ENCODE results near the gene FSTL3.
"Not testable (repeated sequence)": the region's sequence is repeated elsewhere in the genome, so short reads cannot be mapped to it uniquely, and the experiment has no call there.

The FSTL3 gene

DNA sequence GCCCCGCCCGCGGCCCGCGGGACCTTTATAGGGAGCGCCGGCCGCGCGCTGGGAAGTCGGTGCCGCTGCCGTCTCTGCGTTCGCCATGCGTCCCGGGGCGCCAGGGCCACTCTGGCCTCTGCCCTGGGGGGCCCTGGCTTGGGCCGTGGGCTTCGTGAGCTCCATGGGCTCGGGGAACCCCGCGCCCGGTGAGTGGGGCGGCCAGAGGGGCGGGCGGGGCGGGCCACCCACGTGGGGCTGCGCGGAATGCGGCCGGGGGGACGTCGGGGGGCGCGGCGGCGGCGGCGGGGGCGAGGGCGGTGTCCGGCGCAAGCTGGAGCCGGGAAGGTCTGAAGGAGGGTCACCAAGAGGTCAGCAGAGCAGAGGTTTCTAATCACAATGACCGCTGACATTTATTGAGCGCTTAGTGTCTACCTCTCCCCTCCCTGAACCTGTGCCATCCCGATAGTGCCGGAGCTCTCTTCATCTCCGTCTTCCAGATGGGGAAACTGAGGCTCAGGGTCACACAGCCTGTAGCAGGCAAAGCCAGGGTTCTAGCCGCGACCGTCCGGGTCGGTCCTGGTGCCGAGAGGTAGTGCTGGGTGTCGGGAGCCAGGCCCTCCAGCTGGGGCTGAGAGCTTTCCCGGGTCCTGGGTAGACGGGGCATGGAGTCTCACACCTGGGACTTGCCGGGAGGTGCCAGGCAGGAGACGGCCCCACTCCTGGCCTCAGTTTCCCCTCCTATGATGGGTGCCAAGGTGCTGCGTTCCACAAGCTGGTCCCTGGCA lies at the start of gene FSTL3:
Gene FSTL3, plus strand, starts transcription at position 54 of the 767 bp plus-strand sequence. Its CDS starts 32 bp downstream, at position 86.
- DNase-seq = no peak

DNA sequence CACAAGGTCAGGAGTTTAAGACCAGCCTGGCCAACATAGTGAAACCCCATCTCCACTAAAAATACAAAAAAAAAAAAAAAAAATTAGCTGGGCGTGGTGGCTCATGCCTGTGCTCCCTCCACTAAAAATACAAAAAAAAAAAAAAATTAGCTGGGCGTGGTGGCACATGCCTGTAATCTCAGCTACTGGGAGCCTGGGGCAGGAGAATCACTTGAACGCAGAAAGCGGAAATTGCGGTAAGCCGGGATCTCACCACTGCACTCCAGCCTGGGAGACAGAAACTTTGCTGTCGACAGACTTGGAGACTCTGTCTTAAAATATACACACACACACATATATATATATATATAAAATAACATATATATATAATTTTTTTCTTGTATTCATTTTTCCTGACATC lies 49.6 kb upstream of the FSTL3 start:
- DNase-seq = not testable (repeated sequence)

DNA sequence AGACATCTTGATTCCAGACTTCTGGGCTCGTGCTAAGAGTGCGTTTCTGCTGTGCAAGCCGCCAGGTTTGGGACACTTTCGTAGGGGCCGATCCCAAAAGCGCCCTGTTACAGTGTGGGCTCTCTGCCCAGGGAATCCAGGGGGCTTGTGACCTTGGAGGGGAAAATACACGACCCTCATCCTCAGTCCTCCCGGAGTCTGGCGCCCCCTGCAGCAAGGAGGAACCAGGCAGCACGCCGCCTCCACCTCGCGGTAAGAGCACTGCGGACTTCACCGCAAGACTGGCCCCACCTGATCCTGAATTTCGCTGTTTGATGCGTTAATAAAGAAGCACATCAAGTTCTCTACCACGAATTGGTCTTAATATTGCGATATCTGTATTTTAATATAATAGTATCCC lies 48.0 kb upstream of the FSTL3 start:
- DNase-seq = peak; percentile 8

DNA sequence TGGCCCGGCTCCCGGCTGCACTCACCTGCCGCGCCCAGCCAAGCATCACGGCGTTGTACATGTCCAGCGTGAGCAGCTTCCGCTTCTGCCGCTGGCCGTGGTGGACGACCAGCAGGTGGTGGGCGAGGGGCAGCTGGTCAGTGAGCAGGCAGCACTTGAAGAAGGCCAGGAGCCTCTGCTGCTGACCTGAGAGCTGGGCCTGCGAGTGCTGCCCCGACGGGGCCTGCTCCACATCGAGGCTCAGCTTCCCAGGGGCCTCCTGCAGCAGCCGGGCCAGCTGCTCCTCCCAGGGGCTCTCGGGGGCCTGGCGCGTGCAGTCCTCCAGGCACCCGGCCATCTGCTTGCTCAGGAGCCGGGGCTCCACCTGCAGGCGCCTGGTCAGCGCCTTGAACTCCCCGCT lies 46.7 kb upstream of the FSTL3 start:
- DNase-seq = not testable (repeated sequence)

DNA sequence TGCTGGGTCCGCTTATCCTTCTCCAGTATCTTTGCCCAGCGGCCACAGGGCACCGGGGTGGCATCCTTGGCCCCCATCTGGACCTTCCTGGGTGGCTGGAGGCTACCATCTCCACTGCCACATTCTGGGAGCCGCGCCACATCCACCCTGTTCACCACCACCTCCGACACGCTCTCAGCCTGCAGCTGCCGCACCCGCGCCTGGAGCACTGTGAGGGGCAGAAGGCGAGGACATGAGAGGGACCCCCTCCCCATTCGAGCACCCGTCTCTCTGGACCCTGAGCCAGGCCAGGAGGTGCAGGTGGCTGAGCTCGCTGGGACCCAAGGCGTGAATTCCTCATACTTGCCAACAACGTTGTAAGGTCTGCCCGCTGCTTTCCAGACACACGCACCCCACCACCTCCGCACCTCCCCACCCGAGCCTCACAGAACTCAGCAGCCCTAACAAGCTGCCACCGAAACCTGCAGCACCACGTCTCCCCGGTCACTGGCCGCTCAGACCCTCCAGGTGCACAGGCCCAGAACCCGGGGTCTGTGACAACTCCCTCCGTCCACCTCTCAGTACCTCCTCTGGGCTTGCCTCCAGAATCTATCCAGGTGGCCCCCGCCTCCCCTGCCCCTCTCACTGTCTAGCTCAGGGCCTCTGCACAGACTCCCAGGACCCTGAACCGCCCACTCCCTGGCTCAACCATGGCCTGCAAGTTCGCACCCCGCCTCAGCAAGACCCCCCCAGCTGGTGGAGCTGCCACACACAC lies 46.1 kb upstream of the FSTL3 start:
- DNase-seq = no peak

DNA sequence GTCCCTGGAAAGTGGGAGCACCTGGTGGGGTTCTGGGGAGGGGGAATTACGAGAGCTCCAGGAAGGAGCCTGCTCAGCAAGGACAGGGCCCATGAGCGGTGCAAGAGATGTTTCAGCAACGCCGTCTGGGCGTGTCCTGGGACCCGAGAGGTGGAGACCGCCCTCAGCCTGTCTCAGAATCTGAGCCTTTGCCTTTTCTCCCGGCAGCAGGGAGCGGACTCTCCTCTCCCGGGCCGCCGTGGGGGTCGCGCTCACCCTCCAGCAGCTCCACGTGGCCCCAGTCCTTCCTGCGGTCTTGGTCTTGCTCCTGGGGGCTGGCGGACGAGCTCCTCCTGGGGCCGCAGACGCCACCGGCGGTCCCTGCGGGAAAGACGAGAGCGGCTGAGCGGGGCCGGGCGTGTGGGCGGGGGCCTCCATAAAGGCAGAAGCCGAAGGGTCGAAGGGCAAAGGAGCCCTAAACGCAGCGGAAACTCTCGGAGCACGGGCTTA lies 43.6 kb upstream of the FSTL3 start:
- peak; percentile 72 for DNase-seq

DNA sequence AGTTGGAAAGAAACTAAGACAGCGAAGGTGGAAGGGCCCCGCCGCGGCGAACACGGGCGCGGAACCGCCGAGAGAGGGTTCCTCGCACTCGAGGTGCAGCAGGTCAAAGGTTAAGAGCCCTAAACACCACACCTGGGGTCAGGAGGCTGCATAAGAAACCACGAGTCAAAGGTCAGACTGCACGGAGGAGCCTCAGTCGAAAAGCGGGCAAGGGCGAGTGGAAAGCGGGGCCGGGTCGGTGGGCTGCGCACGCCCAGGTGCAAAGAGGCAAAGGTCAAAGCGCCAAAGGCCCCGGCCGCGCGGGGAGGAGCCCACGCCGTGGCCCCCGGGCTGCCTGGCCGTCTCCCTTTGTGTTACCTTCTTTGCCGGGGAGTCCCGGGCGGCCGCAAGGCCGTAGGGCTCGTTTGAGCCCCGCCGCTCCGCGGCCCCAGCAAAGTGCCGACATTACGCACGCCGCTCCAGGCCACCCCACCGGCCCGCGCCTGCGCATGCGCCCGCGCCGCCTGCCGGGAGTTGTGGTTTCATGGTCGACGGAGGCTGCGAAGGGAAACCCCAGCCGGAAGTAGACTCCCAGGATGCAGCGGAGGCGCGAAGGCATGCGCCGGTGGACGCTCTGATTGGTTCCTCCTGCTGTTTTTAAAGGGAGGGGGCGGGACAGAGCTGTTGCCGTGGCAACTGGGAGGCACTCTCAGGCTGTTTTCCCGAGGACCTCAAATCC lies 43.0 kb upstream of the FSTL3 start, which contains the start of gene POLRMT:
Gene POLRMT, minus strand, starts transcription at position 470 of the 718 bp plus-strand sequence. Its CDS starts 25 bp downstream, at position 445.
- peak; percentile 100 for DNase-seq

DNA sequence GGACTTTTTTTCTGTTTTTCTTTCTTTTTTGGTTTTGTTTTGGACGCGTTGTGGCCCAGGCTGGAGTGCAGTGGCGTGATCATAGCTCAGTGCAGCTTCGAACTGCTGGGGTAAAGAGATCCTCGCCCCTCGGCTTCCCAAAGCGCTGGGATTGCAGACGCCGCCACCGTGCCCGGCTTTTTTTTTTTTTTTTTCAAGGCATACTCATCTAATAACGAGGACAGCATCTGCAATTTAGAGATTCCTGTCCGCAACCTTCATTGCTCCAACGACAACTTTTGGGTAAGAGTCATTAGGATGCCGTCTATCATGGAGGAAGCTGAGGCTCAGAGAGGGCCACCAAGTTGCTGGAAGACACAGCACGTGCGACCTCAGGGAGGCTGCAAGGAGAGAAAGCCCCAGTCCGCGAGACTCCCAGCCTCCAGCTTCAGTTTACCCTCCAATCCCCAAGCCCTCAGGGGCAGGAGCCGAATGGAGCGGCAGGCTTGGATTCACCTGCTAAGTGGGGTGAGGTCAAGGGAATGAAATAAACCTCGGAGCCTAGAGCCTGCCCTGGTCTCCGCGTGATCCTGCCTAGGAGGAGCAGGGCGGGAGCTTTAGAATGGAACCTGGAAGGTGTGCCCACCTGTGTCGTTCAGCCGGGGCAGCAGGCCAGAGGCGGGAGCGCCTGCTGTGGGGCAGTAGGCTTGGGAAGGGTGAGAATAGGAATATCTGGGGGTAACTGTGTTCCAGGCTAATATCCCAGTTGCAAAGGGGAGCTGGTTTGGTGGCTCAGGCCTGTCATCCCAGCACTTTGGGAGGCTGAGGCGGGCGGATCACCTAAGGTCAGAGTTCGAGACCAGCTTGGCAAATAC lies 42.2 kb upstream of the FSTL3 start:
- DNase-seq = no peak

DNA sequence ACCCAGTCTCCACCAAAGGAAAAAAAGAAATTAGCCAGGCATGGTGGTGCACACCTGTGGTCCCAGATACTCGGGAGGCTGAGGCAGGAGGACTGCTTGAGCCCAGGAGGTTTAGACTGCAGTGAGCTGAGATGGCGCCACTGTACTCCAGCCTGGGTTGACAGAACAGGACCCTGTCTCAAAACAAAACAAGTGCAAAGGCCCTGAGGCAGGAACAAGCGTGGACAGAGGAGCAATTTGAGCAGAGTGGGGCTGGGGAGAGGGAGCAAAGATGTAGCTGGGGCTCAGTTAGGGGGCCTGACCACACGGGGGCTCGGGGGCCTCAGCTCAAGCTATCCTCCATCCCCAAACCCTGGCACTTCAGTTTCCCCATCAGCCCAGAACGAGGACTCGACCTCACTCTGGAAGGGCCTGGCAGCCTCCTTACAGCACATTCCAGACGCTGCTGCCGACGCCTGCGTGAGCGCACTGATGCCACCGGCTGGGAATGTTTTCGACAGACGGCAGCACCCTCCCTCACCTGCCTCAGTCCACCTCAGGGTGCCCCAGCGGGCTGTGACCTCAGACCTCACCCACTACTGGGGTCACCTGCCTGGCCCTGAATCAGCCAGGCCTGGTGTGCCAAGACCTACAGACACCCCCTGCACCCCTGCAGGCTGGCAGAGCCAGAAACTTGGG lies 41.1 kb upstream of the FSTL3 start:
- no peak for DNase-seq

DNA sequence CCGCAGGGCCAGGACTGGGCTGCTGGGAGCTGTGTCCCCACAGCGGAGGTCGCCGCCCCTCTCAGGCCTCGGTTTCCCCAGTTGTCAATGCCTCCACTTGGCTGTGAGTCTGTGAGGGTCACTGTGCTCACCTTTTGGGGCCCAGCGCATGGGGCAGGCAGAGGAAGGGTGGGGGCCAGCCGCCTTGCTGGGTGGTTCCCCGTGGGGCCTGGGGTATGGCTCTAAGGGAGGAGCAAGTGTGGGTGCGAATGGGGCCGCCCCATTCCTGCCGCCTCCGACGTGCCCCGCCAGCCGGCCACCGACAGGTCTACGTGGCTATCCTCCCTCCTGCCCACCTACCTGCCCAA lies 37.3 kb upstream of the FSTL3 start:
- no peak for DNase-seq

DNA sequence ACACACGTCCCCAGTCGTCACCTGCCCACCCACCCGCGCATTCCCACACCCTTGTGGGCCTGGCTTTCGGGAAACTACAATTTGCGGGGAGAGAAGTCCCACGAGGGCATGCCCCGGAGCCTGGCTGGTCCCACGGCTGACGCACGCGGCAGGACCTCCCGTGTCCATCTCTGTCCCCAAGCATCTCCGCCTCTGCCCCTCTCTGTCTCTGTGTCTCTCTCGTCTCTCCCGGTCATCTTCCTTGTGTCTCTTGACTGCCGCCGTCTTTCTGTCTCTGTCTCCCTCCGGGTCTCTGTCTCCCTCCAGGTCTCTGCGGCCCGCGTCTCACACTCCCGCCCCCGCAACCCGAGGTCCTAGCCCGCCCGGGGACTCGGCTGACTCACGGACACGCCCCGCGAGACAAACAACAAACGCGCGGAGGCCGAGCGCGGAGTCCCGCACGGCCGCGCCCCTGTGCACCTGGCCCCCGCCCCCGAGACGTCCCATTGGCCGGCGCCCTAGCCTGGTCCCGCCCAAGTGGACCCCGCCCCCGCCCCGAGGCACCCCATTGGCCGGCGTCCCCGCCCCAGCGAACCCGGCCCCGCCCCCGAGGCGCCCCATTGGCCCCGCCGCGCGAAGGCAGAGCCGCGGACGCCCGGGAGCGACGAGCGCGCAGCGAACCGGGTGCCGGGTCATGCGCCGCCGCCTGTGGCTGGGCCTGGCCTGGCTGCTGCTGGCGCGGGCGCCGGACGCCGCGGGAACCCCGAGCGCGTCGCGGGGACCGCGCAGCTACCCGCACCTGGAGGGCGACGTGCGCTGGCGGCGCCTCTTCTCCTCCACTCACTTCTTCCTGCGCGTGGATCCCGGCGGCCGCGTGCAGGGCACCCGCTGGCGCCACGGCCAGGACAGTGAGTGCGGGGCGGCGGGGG lies 36.7 kb upstream of the FSTL3 start, which contains the start of gene FGF22:
Gene FGF22, plus strand, starts transcription at position 627 of the 908 bp plus-strand sequence. Its CDS starts 47 bp downstream, at position 674.
- DNase-seq = peak; percentile 96

DNA sequence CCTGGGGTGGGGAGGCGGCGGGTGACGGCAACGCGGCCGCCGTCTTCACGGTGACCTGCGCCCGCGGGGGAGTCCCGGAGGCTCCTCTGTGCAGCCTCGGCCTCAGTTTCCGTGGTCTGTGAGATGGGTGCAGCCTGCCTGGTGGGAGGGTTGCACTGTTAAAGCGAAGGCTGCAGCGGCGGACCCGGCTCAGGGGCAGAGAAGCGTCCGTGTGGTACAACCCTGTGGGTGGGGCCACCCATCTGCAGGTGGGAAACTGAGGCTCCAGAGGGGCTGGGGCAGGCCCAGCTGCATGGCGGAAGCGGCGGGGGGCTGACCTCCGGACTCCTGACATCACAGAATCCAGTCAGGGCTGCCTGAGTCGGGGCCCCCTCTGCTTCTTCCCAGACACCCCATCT lies 36.0 kb upstream of the FSTL3 start:
- DNase-seq = no peak

DNA sequence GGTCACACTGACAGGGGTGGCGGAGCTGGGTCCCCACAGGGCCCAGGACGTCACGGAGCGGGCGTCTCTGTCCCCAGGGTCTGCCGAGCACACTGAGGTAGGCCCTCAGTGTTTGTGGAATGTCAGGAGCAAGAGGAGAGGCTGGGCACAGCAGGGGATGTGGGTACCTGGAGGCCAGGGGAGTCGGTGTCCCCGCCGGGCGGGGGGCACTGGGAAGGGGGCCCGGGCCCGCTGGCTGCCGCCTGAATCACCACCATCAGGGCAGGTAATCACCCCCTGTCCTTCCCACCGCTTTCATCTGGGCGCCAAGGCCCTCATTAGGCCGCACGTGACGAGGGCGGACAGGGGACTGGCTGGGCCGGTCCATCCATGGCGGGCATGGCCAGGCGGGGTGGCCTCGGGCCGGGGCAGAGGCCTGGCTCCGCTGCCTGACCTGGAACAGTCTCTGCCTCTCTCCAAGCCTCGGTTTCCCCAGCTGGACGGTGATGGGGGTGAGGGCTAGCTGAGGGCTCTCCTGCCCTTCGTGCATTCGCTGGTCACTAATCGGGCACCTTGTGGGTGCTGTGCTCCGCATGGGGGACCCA lies 35.5 kb upstream of the FSTL3 start:
- no peak for DNase-seq

DNA sequence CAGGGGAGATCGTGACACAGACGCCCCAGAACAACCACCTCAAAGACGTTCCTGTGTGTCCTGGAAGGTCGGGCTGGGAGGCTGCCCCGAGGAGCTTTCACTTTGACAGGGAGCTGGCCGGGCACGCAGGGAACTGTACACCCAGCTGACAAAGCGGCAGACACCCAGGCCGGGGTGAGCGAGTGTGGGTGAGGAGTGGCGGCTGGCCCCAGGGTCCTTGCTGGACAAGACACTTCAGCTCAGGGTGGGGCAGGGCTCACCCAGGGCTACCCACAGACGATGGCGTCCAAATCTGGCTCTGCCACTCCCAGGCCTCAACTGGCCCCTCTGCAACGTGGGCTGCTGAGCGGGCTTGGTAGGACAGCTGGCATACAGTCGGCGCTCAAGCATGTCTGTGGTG lies 34.5 kb upstream of the FSTL3 start:
- DNase-seq = no peak

DNA sequence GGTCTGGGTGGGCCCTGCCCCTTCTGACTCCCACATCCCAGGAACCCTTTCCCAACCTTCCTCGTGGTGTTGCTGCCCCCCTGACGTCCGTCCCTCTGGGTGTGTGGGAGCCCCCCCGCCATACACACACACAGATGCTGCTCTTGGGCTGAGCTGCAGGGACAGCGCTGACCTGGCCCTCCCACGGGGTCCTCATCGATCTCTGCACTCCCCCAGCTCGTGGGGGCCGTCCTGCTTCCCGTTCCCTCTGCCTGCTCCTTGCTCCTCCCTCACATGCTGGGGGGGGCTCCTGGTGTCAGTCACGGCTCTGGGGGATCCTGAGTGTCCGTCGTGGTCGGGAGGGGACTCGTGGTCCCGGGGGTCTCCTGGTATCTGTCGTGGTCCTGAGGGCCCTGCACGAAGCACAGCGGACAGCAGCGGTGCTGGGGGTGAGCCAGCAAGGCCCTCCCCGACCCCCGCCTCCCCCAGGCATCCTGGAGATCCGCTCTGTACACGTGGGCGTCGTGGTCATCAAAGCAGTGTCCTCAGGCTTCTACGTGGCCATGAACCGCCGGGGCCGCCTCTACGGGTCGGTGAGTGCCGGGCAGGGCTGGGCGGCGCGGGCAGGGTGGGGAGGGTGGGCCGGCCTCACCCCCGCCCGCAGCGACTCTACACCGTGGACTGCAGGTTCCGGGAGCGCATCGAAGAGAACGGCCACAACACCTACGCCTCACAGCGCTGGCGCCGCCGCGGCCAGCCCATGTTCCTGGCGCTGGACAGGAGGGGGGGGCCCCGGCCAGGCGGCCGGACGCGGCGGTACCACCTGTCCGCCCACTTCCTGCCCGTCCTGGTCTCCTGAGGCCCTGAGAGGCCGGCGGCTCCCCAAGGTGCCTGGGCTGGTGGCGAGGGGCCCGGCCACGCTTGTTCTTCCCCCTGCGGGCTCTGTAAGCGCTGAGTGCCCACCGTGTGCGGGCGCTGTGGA lies 33.1 kb upstream of the FSTL3 start:
- no peak for DNase-seq

DNA sequence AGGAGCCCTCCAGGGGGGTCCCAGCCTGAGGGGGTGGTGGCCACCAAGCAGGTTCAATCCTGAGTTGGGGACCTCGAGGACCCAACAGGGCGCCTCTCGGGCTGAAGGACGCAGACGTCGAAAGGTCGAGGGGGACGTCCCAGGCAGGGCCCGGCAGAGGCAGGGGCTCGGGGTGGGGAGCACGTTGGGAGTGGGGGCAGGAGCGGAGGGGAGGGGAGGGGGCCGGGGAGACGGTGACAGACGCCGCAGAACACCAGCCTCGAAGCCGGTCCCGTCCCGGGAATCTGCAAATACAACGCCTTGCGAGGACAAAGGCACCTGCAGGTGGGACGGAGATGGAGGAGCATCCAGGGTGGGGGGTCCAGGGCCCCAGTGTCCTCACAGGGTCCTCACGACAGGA lies 32.5 kb upstream of the FSTL3 start:
- DNase-seq = no peak

DNA sequence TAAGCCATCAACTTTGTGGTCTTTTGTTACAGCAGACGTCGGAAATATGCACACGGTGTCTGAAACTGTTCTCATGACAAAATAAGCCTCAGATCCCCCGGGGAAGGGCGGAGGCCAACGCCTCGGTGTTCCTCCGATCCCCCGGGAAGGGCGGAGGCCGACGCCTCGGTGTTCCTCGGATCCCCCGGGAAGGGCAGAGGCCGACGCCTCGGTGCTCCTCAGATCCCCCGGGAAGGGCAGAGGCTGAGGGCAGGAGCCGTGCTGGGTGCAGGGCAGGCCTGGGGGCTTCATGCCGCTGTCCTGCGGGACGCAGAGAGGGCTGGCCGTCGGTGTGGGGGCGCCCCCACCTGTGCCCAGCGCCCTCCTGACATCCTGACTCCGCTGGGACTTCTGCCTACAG lies 31.8 kb upstream of the FSTL3 start:
- no peak for DNase-seq

DNA sequence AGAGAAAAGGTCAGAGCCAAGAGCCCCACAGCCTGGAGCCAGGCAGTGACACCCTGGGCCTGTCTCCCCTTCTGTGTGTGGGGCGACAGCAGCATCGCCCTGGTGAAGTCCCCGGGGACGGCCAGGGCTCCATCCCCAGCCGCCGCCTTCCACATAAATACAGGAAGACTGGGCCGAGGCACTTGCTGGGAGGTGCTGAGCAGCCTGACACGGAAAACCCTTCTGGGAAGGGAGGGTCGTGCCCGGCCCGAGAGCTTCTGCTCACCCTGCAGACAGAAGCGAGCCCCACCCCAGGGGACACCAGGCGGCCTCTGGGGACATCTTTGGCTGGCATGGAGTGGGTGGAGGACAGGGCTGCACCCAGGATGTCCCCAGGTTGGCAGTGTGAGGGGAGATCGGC lies 31.4 kb upstream of the FSTL3 start:
- DNase-seq = no peak
